ELF-1 (cell line): ENCODE measurements around the gene DLGAP1.

Source experiments
- DNase-seq: peaks from one replicate; pipeline ENCODE4 v3.0.0-alpha.2; 2016; ENCODE audit warnings: low read depth, low spot score

DLGAP1 gene

DNA sequence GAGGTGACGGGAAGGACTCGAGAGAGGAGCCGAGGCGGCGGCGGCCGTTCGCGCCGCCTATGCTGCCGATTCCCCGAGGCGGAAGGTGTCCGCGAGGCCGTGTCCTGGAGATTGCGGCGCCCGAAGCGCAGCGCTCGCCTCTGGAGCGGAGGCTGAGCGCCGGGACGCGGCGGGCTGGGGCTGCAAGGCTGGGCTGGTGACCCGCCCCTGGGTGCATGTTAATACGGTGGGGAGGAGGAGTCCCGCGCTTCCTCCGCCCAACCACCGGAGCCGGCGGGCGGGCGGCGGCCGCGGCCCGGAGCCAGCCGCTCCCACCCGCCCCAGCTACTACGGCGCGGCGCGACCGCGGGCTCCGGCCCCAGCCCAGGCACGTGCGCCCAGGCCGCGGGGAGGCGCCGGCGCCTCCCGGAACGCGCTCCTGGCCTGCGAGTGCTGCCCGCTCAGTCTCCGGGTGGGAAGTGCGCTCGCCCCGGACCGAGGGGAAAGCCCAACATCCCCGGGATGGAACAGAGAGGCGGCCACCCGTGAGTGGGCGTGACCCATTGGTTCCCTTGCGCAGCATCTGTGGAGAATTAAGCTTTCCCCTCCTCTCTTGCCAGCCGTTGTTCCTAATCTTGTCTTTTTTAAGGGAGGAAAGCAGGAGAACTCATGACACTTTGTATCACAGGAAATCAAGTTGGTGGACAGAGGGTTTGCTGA lies at the start of gene DLGAP1:
Gene DLGAP1 (minus strand): TSS at position 195 of the 699 bp plus-strand sequence.
- DNase-seq, result peak; percentile 91

DNA sequence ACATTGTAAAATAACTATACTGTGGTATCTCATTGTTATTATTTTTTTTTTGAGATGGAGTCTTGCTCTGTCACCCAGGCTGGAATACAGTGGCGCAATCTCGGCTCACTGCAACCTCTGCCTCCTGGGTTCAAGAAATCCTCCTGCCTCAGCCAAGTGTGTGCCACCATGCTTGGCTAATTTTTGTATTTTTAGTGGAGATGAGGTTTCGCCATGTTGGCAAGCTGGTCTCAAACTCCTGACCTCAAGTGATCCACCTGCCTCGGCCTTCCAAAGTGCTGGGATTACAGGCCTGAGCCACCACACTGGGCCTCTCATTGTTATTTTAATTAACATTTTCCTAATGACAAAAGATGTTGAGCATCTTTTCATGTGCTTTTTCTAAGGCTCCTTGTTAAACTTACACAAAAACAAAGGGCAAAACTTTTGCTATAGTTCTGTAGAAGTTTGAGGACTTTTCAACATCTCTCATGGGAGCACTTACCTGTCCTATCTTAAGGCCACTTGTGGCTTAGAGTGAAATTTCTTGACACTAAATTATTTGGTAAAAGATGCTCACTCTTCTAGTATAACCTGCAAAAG lies 39.7 kb upstream of the DLGAP1 start:
- DNase-seq, result peak; percentile 27

DNA sequence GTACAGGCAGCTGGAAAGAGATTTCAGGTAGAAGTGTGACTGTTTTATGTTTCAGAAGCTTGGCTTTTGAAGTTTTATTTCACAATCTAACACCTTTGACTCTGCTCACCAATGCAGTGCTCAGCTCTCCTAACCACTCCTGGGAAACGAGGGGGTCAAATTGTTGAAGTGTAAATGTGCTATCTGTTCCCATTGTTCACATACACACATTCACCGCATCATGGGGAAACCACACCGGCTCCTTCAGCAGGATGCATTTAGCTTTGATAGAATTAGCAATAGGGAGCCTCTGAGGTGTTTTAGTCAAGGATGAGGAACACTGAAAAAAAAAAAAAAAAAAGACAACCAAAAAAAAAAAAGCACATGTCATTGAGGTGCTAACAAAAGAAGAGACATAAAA lies 13.4 kb upstream of the DLGAP1 start:
- DNase-seq, result no peak

DNA sequence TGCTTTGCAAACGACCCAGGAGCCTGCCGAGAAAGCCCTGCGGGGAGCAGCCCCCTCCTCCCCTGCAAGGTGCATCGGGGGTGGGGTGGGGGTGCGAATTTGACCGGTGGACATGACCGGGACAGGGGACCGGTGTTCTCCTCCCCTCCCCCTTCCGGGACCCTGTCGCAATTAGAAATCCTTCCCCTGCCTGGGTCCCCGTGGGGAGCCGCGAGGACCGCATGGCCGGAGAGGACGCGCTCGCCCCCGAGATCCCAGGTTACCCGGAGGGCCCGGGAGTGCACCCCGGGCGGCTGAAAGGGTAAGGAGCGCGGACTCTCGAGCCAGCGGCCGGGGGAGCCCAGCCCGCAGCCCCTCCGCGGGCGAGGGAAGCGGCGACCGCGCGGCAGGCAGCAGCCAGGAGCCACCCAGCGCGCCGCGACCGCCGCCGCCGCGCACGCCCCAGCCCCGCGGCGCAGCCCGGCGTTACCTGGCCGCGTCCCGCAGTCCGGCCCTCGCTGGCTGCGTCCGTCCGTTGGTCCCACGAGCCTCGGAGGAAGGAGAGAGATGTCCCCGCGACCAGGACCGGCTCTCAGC lies 482 bp downstream of the DLGAP1 start:
- DNase-seq, result no peak

DNA sequence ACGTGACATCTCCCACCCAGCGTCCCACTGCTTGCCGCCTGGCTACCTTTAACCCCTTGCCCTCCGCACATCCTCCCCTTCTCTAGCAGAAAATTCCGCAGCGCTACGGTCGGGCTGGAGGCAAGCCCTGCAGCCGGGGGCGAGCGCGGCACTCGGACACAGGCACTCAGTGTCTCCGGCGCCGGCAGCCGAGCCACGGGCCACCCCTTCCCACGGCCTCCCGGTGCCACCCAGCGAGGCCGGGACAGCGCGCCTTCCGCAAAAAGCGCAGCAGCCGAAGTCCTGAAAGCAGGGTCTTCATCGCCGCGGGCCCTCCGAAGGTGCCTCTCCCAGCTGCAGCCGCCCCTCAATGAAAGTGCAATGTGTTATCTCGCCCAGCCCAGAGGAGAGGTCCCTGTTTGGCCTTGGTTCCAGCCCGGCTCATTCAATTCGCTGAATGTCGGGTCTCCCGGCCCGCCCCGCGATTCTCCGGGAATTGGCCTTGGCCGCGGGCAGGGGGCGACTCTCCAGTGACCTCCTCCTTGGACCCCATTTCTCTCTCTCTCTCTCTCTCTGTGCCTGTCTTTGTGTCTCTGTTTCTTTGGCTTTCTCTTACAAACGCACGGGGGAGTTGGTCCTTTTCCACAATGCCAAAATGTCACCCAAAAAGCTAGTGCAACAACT lies 1.1 kb downstream of the DLGAP1 start:
- DNase-seq, result peak; percentile 75

DNA sequence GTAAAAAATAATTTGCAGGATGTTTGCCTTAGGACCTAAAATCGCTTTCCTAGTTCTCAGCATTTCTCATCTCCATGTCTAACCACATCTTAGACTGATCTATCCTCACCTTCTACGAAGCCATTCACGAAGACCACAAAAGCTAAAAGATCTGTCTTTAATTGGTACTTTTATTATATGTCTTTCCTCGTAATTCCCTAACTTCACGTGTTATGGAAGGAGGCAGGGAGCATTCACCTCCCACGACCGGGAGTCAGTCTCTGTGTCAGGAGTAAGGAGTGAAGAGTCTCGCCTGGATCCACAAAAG lies 1.6 kb downstream of the DLGAP1 start:
- DNase-seq, result no peak

DNA sequence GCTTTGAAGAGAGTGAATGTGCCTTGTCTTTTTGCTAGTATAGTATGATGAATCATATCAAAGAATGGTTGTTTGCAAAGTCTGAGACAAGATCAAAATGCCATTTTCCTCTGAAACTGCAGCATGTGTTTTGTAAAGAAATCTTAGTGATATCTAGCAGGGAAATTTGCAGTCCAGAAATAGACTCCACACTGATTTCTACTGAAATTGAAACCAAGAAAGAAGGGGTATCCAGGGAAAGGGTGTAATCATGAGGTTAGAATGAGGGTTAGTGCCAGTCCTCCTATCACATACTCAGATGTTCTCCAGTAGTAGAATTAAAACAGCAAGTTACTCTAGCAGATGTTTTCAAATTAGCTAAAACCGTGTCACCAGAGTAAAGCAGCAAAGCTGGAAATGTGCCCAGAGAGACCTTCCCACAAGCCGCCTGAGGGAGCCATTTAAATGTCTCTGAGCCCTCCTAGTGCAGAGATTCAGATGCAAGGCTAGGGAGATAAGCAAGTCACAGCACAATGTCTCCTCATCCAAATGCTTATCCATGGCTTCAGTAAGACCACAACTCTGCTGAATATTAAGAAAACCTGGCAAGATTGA lies 4.9 kb downstream of the DLGAP1 start:
- DNase-seq, result no peak

DNA sequence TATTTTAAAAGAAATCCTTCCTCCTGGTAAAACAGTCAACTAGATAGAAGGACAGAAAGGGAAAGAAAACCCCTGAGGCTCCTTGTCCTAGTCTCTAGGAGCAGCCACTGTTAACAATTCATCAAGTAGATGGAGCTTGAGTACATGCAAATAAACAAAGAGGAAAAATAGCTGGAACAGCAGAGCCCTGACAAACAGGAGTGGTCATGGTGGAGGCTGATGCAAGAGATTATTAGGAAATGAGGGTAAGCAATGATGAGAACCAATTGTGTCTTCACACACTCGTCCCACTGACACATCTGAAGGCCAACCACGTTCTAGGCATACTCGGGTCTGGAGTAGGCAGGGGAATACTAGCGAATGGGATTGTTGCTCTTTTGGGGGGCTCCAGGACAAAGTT lies 9.2 kb downstream of the DLGAP1 start:
- peak; percentile 18 for DNase-seq

DNA sequence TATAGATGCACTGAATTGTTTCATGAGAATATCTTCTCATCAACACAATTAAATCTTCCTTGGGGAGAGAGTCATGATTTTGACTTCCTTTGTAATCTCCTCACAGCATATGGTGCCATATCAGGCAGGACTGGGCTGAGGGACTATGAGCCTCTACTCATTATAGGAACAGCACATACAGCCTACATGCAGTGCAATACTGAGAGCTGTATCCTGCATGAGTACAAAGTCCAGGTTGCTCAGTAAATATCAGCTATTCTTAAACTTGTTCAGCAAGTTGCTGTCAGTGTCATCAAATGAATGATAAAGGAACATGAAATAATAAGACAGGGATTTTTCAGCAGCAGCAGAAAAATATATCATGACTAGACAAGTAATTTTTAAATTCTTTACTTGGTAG lies 10.8 kb downstream of the DLGAP1 start:
- DNase-seq, result no peak

DNA sequence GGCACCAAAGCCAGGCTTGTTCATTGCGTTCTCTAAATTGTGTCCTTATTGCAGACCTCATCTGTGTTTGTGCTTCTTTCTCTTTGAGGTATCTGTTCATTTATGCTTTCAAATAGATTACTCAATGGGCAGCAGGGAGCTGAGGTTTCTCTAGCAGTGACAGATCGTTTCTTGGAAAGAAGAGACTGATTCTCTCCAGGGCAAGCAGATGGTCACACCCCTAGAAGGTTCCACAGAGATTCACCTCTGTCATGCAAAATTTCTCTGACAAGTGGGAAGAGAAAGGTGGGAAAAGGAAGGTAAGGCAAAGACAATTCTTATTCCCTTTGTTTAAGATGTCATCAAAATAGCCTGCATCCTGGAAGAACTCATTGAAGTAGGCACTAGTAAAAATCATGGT lies 14.0 kb downstream of the DLGAP1 start:
- peak; percentile 10 for DNase-seq

DNA sequence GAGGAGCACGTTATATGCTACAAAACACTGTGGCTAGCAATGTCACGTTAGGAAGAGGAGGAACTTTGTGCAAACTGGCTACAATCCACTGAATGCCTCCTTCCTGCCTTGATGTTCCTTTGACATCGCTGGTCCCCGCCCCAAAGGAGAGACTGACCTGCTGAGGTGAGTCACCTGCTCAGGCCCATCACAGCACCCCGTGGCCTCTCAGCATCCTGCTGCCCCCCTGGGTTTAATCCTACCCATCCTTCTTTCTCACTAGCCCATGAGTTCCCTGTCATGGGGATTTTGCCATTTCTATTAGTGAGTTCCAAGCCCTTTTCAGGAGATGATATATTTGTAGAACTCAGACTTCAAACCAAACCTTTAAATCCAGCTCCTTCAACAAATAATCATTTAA lies 16.2 kb downstream of the DLGAP1 start:
- DNase-seq, result no peak

DNA sequence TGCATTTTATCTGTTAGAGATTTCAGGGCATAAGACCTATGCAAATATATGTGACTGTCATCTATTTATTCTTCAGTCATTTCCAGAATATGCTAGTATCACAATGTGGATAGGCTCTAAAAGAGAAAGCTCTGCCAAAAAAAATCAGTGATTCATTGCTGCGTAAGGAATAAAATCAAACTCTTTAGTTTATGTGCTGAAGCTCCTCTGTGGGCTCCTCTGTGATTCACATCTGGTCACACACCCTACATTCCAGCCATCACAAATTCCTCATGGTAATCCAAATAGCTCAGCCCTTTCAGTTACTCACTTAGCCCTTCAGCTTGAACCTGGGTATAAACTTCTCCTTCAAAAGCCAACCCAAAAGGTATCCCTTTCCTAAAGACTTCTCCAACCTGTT lies 21.4 kb downstream of the DLGAP1 start:
- DNase-seq, result no peak

DNA sequence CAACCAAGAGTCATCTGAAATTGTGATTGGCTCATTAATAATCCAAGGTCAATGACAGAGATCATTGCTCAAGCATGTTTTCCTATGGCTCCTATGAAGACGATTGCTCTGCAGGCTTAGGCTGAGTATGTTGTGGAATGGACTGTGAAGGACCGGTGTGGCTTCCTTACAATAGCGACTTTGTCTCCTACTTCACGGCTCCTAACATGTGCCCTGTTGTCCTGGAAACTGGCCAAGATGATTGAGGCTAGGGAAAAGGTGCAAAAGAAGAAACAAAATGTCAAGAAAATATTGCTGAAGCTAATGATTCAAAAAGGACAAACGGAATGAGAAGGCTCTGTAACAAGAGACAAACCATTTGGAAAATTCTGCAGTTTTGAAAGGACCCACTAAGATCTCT lies 24.3 kb downstream of the DLGAP1 start:
- no peak for DNase-seq

DNA sequence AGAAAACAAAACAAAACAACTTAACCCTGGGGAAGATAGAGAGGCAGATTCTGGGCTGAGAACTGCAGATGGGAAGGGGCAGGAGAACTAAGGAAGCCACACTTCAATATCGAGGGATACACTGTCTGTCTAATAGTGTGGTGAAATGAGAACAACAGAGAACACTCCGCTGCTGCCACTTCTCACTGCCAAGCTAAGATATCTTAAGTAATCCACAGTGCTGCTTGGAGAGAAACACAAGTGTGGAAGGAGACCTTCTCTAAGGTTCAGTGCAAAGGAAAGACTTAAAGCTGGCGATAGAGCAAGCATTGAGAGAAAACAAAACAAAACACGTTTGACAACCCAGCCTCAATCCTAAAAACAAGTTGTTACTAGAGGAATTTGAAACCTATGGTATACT lies 37.4 kb downstream of the DLGAP1 start:
- DNase-seq, result no peak

DNA sequence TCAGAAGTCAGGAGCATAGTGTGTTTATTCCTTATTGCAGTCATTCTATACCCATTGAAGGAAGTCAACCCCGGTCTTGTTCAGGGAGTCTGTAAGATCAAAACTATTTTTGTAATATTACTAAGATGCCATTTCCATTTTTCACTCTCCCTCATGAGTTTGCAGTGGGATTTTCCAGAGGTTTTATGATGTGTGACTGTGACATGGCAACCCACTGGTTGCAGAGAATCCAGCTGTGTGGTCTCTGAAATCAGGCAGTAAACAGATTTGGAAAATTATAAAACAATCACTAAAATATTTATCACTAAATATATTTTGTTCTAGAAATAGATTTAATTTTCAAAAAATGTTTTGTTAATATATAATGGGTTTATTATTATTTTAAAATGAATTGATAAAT lies 38.1 kb downstream of the DLGAP1 start:
- DNase-seq, result no peak

DNA sequence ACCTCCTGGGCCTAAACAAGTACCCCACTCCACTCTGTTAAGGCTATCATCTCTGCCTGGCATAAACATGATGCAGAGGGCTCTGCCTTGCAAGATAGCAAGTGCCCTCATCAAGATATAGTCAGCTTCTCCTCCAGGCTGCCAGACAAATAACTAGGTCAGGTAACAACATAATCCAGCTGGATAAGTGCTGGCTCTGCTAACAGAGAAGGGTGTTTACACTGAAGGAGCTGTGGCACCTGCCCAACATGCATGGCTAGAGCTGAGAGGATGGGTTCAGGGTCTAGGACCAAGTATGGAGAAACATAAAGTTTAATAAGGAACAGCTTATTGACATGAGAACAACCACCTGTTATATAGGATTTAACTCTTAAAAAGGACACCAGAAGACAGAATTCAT lies 42.8 kb downstream of the DLGAP1 start:
- DNase-seq, result no peak

DNA sequence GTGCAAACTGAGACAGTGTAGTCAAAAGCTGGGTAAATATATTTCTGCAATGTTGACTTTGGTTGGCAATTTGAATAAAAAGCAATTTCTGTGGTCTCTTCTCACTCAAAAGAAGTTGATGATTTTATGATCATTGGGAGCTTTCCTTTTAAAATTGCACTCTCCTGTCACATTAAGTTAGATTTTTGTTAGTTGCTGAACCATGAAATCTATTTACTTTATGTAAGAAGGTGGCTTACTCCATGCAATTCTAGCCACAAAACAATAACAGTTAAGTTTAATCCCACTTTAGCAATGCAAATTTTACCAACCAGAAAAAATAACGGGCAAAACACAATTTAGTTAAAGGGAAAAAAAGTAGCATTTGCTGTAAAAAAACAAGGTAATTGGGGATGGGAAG lies 48.3 kb downstream of the DLGAP1 start:
- DNase-seq, result no peak

DNA sequence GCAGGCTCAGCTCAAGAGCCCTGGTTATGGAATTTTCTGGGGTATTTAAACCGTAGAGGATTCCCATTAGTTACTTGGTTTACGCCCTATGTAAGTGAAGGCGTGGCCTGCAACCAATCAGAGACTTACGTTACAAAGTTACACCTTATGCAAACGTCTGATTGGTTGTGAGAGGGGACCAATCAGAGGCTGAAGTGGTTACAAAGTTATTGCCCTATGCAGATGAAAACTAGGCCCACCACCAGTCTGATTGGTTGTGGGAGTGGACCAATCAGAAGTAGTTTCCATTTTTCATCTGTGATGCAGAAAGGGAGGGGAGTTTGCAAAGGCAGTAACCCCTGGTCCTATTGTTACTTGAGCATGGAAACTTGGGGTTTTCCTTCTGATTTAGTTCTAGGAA lies 49.1 kb downstream of the DLGAP1 start:
- DNase-seq, result no peak

DNA sequence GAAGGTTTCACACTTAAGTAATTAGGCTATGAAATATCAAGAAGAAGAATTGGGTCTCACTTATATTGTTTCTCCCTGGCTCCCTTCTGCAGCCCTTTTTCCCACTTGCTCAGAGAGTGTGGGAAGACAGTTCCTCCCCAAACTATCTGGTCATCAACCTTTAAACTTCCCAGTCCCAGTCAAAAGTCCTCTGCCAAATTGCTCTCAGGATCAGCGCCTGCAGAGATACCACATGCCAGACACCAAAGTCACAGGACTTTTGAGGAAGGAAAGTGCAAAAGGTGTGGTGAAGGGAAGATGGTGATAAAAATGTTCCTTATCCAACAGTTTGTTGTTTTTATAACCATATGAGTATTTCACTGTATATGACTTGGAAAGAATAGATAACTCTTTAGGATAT lies 51.3 kb downstream of the DLGAP1 start:
- DNase-seq, result no peak

DNA sequence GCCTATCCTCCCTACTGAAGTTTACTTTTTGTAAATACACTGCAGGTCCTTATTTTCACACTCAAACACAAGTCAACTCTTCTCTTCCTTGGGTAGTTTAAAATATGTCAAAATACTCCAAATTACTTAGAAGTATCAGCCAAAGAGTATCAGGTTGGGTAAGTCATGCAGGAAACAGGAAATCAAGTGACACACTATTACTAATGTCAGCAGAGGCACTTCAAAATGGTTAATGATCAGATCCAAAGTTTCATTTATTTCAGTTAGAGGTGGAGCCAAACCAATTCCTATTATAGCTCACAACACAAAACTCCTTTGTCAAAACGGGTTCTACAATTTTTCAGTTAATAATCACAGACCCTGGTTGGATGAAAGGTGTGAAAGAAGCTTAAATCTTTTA lies 54.2 kb downstream of the DLGAP1 start:
- no peak for DNase-seq

DNA sequence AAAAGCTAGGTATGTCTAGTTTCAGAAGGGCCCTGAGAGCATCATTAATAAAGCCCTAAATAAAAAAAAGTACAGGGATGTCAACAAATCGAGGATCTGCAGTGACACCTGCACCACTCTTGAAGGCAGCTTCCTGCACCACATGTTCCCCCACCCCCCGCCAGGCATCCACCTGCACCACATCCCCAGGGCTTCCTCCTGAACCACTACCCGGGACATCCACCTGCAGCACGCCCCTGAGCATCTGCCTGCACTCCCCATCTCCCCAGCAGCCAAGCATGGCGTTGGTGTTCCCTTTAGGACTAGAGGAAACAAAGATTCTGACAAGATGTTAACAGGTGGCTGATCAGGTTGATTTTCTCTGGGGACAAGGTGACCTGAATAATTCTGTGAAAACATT lies 55.2 kb downstream of the DLGAP1 start:
- DNase-seq, result no peak

DNA sequence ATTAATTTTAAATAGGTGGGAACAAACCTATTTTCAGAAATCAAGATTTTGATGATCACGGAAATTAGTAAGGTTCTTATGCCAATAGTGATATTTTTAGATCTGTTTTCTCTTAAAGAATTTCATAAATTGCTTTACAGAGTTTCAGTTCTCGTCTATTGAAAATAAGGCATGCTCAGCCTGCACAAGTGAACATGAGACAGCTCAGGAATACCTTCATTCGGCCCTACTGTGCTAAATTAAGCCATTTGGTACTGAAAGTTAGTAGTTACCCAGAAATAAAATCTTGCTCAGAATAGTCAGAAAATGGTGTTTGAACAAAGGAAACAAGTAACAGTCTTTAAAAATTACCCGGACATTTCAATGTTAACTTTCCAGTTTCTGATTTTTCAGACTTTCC lies 60.4 kb downstream of the DLGAP1 start:
- DNase-seq, result no peak

DNA sequence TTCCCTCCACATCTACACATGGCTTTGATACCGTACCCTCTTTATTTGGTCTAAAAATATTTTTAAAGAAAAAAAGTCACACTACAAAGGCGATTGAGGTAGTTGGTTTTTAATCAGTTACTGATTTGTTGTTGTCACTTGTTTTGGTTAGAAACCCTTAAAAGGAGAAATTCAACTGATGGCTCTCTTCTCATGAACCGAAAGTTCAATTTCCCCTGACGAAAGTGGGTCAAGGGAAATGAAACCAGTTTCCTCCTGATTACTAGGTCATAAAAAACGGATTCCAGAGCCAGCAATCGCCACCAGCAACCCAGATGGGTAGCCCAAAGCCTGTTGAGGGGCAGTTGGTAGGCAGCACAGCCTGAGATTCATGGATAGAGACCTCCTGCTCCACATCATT lies 63.2 kb downstream of the DLGAP1 start:
- no peak for DNase-seq
